OCI-LY3 (cell line): ENCODE measurements around the gene POLDIP2.

Experiments used
- EZH2phosphoT487 ChIP-seq: fragments of 200-600 bp; shearing (Covaris generic); IDR thresholded peaks from 2 replicates; pipeline ENCODE4 v1.6.1; 2018; ENCODE audit warnings: antibody characterized with exemption, mixed run types, low read depth
- TF ChIP-seq, protein P1 (sequence below): fragments of 200-600, 300-600 bp; sonication (generic); IDR thresholded peaks from 2 replicates; pipeline ENCODE4 v1.5.1; 2014; ENCODE audit warnings: antibody characterized with exemption, low read length, low read depth

DNA sequence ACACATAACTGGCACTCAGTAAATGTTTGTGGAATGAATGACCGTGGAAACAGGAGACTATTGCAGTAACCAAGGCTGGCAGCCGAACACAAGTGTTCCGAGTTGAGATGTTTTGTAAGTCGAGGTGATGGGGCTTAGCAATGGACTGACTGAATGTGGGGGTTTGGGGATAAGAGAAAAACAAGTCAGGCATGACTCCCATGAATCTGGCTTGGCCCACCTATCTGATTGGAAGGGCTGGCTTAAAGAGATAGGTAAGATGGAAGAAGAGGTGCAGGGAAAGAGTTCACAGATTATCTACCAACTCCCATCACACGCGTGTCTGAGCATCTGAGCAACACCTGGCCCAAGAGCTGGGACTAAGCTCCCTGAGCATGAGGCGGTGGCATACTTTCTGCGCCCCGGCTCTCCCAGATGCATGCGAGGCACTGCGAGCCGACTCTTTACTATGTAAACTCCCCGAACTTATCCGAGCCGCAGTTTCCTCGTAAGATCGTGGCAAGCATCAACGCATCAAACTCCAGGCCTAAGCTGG lies 22.6 kb downstream of the POLDIP2 start:
- TF ChIP-seq, protein P1, sequence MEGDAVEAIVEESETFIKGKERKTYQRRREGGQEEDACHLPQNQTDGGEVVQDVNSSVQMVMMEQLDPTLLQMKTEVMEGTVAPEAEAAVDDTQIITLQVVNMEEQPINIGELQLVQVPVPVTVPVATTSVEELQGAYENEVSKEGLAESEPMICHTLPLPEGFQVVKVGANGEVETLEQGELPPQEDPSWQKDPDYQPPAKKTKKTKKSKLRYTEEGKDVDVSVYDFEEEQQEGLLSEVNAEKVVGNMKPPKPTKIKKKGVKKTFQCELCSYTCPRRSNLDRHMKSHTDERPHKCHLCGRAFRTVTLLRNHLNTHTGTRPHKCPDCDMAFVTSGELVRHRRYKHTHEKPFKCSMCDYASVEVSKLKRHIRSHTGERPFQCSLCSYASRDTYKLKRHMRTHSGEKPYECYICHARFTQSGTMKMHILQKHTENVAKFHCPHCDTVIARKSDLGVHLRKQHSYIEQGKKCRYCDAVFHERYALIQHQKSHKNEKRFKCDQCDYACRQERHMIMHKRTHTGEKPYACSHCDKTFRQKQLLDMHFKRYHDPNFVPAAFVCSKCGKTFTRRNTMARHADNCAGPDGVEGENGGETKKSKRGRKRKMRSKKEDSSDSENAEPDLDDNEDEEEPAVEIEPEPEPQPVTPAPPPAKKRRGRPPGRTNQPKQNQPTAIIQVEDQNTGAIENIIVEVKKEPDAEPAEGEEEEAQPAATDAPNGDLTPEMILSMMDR, result no peak
- TF ChIP-seq EZH2phosphoT487, result no peak
